Measurements from ENCODE around the gene MZF1. TPM values are rescaled to one million over a fixed set of nuclear protein-coding genes. Genes with fewer than 3 reads are reported as not detected.

The MZF1 gene
- total RNA-seq, 1 donor from 2014 or later: 21.6 TPM

DNA sequence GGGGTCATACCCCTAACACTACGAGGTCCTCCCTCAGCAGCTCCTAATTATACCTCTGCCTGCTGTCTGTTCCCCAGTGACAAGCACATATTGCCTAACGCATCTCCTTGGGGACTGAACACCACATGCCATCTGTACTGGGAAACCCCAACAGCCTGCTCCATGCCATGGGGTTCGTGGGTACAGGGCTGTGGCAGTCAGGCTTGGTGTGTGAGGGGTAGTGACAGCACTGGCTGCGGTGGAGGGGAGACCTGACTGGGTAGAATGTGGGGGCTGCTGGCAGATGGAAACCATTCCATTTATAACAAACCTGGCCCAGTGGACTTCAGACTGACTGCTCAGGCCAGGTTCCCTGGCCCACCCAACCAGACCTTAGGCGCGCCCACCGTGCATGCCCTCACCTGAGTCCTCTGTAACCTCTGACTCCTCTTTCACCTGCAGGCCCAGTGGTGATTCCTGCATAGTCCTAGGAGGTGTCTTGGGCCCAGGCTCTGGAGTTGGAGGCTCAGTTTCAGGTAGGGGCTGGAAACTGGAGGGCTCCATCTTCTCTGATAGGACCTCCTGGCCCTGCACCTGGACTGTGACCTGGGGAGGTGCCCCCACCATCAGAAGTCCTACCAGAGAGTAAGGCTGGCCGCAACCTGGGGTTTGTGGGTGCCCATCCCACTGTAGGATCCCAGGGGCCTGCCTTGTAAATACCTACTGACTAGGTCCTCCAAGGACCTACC is 3.0 kb downstream of the MZF1 start:
- no peak for DNase-seq

DNA sequence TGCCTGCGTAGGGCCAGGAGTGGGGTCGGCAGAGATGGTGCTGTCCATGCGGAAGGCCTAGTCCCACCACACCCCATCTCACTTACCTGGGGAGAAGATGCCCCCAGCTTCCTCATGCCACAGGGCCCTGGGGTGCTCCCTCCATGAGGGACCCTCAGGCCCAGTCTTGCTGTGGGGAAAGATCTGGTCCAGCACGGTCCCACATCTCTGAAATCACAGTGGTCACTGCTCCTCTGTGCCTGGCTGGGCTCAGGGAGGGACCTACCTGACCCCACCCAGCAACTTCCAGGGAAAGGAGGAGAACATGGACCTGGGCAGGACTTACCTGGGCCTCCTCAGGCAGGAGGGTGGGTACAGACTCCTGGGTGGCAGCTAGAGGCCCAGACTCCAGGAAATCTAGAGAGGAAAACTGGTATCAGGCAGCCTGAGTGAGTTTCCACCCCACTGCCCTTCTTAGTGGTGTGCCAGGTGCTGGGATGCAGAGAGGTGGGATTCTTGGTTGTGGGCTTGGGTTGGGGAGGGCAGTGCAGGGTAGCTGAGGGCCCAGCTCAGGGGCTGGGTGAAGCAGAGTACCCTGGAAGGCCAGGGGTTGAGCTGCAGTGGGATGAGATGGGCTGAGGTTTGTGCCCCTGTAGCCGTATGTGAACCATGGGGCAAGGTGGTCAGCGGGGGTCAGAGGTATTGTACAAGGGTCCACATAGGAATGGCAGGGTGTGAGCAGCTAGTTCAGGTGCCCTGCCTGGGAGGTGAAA is 3.8 kb downstream of the MZF1 start:
- no peak for DNase-seq

DNA sequence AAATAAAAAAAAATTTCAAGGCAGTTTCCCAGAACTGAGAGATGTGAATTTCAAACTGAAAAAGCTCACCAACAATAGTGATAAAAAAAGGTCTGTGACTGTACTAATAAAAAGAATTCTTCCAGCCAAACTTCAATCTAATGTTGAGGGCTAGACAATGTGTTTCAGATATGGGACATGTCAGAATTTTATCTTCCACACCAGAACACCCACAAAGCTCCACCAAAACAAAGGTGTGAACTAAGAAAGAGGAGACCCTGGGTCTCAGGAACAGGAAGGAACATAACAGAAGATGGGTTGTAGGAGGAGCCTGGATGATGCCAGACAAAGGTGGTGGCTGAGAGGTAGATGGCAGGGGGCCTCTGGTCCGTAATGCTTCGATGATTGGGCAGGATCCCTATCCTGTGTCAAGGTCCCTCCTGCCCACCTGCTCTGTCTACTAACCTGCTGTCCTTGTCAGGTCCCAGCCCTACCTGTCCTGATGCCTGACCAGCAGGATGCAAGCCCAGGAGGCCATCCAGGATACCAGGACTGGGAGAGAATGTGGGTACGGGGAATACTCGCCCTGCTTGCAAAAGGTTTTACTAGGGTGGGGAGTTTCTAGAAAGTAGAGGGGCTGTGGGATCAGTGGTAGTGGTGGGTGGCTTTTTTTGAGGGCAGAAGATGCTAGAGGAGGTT is 4.5 kb downstream of the MZF1 start:
- DNase-seq: no peak

DNA sequence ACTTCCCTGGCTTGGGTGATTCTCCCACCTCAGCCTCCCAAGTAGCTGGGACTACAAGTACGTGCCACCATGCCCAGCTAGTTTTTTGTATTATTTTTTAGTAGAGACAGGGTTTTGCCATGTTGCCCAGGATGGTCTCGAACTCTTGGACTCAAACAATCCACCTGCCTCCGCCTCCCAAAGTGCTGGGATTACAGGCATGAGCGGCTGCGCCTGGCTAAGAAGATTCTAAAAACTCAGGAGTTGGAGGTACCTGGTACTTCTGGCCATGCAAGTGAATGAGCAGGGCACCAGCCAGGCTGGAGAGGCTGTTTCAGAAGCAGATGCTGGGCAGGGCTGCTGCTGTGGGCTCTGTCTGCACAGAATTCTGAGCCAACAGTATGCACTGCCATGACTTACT is 6.1 kb downstream of the MZF1 start:
- no peak for DNase-seq

DNA sequence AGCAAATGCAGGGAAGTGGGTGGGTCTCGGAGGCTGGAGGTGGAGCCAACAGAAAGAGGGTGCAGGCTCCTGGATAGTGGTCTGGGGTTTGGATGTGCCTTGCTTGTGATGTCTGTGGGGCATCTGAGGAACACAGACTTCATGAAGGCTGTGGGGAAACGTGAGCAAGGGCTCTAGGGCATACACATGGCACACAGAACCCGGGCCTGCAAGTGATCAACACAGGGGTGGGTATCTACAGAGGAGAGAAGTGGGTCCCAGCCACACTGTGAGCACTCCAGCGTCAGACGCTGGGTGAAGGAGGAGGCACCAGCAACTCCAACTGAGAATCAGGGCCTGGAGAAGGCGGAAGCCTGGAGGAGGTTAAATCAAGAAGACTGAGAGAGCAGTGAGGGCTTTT is 9.3 kb downstream of the MZF1 start:
- DNase-seq: no peak

DNA sequence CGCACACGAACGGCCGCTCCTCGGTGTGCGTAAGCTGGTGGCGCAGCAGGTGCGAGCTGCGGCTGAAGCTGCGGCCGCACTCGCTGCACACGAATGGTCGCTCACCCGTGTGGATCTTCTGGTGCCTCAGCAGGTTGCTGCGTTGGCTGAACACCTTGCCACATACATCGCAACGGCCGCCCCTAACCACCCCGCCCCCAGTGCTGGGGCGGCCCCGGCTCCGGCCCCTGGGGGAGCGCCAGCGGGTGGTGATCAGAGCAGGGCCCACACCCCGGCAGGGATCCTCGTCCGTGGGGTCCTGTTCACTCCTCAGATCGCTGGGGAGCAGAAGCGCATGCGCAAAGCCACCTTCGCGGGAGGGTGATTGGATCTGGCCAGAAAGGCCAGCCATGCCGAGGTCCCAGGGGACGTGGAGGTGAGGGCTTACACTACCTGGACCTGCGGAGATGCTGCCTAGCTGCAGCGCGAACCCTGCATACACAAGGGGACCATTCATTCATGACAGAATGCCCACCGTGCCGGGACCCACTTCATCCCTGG is 10.0 kb downstream of the MZF1 start:
- no peak for DNase-seq

DNA sequence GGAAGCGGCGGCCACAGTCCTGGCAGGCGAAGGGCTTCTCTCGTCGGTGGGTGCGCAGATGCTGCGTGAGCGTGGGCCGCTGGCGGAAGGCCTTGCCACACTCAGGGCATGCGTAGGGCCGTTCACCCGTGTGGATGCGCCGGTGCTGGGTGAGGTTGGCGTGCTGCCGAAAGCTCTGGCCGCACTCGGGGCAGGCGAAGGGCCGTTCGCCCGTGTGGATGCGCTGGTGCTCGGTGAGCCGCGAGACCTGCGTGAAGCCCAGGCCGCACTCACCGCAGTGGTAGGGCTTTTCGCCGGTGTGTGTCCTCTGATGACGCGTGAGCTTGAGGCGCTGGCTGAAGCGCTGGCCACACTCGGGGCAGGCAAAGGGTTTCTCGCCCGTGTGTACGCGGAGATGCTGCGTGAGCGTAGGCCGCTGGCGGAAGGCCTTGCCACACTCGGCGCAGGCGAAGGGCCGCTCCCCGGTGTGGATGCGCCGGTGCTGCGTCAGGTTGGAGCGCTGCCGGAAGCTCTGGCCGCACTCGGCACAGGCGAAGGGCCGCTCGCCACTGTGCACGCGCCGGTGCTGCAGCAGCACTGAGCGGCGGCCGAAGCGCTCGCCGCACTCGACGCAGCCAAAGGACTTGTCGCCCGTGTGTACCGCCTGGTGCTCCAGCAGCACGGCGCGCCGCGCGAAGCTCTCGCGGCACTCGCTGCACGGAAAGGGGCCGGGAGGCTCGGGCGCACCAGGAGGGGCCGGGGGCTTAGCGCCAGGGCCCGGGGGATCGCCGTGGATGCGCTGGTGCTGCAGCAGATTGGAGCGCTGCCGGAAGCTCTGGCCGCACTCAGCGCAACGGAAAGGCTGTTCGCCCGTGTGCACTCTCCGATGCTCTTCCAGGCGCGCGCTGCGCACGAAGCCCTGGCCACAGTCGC is 10.8 kb downstream of the MZF1 start:
- DNase-seq: peak; percentile 40

DNA sequence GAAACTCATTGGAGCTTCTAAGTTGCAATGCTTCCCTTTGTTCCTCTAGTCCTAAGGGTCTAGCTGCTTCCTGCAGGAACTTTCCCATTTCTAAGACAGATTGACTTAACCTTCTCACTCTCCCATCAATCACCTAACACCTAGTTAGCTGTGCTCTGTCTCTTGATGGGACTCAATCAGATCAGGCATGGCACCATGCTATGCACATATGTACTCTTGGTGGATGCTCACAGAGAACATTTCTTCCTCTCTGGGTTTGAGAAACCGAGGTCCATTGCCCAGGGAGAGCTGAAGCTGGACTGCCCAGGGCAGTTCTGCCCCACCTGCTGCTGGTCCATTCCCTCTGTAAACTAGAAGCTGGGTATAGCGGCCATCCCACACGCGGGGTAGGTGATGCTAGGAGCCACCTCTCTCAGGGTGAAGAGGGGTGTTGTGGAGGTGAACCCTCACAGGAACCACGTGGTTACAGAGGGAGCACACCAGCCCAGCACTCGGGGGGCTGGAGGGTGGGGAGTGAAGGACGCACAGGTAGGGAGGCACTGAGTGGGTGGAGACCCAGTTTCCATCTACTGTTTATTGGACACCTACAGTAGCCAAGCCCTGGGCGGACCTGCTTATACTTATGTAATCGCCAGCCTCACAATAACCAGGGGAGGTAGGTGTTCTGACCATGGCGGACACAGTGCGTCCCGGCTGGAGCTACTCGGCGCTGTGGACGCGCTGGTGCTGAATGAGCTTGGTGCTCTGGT is 11.6 kb downstream of the MZF1 start:
- DNase-seq: no peak

DNA sequence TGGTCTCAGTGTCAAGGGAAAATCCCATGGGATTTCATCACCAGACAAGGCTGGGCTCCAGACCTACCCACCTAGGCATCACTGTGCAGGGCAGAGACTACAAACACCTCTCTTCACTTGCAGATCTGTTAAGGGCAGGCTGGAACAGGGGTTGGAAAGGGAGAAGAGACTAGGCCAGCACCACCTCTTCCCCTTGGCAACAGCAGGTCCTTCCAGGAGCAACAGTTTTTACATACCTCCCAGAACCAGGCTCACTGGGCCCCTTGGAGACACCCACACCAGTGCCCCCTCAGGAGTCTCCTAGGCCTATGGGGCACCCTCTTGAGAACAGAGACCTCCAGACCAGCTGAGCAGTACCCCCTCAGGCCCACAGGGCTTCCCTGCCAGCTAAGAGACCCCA is 12.2 kb downstream of the MZF1 start:
- DNase-seq: no peak

DNA sequence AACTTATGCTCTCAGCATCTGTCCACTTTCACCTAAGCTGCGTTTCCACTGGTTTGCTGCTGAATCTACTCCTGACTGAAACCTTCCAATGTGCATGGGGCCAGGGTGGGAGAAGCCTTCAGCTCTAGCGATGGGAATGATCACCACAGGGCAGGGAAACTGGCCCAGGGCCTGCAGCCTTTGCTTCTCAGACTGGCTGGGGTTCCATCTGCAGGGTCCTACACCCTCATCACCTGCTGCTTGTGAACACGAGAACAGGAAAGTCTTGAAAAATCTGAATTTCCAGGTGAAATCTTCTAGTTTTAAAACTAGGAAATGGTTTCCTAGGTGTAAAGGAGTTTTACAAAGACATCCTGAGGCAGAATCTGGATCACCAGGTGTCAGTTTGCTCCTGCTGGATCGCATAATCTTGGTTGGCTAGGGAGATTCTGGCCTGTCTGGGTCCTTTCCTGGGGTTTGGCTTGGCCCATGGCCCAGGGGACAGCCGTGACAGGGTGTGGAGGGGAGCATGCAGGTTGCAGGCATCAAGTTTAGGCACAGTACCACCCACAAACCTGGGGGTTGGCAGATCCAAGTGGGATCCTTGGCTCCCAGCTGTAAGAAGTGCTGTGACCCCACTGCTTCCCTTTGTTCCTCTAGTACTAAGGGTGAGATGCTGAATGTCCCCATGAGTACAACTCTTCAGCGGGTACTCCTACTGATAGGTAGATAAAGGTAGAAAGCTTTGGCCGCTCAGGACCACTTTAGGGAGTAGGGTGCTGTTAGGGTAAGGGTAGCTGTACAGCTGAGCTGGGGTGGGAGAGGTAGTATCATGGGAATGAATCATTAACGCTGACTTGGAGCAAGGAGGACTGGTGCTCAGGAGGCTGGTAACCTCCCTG is 12.9 kb downstream of the MZF1 start:
- no peak for DNase-seq

DNA sequence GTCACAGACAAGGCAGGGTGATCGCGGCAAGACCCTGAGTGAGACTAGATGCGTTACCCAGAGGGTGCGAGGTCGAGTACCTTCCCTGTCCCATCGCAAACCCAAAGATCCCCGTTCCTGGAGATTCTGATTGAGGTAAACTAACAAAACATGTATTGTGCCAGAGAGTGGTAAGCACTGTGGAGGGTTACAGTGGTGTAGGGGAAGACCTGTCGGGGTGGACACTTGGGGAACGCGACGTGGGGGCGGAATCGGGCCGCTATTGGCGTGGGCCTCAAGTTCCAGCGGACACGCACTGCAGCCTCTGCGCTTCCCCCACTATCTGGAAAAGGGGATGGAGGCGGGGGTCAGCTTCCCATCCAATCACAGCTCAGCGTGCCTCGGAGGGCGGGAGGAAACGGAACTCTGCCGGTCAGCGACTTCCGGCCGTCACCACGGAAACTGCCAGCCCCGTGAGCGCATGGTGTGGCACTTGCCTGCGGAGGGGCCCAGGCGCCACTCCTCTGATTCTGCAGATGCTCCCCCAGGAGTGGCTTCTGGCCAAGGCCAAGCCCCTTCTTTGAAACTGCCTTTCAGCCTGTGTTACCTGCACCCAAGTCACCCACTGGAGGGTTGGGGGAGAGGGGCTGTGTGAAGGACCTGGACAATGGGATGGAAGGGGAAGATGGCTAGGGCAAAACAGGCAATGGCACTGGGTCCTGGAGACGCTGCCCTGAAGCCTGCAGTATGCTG is 13.7 kb downstream of the MZF1 start:
- peak; percentile 96 for DNase-seq

DNA sequence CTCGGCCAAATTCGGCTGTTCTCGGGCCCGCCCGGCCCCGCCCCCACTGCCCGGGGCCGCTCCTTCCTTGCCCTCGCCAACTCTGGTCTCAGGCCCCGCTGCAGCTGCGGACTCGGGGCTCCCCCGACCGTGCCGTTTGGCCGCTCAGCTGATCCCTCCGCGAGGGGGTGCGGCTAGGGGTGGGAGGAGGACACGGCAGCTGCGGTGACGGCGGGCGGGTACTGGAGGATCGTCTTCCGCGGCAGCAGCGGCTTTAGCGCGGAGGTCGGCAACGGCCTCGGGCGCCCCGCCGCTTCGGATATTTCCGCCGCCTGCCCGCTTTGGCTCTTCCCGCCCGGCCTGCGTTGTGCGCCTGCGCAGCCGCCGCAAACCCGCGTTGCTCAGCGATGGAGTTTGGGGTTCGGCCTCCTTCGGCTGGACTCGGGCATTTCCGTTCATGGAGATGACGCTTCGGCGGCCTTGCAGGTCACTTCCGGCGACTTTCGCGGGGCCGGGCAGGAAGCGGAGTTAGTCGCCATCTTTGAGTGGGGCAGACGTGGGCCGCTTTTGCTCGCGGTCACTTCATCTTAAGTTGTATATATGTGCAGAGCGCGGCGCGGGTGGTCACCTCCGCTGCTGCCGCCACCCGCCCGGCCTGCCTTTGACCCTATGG is 14.4 kb downstream of the MZF1 start:
- DNase-seq: peak; percentile 100

DNA sequence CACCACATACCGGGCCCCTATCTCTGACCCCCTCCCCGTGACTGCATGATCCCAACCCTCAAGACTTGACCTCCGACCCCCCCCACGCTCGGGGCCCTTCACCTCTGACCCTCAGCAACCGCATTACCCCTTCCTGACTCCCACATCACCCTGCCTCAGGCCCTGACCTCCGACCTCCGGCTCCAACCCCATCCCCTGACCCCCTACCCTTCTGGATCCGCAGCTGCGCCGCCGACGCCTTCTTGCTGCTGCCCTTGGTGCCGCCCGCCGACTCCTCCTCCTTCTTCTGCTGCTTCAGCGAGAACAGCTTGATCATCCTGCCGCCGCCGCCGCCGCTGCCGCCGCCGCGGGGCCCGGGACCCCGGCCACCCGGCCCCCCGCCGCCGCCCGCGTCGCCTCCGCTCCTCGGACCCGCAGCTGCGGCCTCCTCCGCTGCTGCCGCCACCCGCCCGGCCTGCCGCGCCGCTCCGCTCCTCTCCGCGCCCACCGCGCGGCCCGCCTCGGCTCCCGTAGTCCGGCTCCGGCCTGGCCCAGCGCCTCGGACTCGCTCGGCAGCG is 15.0 kb downstream of the MZF1 start, which contains the start of gene UBE2M:
UBE2M (minus strand) TSS at position 546 of the 557 bp plus-strand sequence; CDS start at position 316, 230 bp downstream.
- DNase-seq: no peak

DNA sequence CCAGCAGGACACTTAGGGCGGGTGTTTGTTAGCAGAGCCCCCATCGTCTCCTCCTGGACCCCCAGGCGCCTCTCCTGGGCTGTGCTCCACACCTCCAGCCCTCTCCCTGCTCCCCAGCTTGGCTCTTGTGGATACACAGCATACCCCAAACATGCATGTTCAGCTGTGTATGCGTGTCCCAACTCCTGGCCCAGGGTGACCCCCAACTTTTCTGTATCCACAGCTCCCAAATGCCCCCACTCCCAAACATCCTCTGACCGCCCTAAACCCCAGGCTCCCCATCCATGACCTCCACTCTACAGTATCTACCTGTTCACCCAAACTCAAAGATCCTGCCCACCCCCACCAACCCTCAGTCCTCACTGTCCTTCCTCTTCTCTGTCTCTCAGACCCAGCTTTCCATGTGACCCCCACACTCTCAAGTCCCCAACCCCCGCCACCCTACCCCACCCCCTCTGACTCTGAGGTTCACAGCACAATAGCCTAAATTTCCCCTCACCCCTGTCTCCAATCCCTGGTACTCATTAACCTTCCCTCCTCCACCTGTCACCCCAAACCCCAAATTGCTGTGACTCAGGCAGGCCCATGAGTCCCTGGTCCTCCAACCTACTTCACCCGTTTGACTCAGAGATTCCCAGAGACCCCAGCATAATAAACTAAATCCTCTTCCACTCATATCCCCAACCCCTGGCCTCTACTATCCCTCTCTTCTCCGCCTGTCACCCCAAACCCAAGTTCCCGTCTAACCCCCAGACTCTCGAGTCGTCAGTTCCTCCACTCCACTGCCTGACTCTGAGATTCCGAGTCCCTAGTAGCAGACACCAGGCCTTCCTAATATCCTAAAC is 15.7 kb downstream of the MZF1 start:
- DNase-seq: no peak

DNA sequence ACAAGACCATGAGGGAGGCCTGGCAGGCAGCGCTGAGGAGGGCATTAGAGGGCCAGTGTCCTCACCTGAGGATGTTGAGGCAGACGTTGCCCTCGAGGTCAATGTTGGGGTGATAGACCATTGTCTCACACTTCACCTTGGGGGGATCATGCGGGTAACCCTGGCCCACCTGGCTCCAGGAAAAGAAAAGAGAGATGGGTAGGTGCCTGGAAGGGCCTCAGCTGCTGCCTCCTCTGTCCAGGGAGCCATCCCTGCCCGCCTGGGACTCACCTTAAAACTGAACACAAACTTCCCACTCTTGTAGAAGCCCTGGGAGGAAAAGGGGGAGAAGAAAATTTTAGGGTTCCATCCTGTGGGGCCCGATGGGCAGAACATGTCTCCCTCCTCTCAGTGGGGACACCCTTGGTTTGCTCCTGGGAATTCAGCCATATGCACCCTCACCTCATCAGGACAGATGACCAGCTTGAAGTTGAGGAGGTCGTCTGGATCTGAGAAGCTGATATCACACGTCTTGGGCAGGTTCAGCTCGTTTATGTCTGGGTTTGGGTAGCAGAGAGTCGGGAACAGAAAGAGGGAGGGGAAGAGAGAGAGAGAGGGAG is 16.4 kb downstream of the MZF1 start:
- no peak for DNase-seq

DNA sequence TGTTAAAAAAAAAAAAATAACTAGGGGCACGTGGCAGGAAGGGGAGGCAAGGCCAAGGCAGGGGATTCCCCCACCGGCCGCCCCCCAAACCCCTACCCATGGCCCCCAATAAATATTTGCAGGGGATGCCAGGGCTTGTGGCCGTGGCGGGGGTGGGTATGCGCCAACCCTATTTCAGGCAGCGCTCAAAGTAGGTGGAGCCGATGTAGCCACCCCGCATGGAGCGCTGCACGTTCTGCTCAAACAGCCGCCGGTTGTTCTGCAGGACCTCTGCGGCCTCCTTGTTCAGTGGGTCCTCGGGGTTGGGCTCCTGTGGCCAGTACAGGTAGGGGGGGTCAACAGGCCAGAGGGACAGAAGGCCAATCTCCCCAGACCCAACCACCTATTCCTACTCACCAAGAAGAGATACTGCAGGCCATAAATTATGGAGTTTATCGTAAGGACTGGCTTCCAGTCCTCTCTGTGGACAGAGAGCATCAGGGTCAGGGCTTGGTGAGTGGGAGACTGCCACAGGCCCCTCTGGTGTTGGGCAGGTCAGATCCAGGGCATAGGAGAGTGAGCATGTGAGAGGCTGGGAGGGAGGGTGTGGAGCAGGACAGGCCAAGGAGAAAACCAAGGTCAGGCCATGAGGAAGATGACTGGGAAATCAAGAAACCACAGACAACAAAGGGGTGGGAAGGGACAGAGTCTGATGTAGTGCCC is 17.1 kb downstream of the MZF1 start:
- DNase-seq: no peak

All from tongue (tissue), 2 donors.